ENCODE results near the gene FADS3.

DNA sequence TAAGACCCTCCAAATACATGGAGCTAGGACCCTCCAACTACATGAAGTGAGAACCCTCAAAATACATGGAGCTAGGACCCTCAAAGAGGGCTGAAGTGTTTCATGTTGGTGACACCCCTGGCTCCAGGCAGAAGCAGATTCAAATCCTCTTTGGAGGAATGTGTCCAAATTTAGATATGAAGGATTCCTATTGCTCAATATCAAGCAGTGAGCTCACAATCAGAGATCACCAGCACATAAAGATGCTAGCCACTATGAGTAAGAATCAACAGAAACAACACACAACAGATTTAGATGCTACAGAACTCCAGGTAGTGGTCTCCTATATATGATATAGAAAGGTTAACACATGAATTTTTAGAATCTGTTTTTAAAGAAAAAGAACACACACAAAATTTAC is 37.3 kb upstream of the FADS3 start:
- TF ChIP-seq ZNF263 (CRISPR knock-in tag; IDR thresholded peaks at IDR 0.05; ENCODE audit: low read depth), result no peak
- TF ChIP-seq, protein P1, sequence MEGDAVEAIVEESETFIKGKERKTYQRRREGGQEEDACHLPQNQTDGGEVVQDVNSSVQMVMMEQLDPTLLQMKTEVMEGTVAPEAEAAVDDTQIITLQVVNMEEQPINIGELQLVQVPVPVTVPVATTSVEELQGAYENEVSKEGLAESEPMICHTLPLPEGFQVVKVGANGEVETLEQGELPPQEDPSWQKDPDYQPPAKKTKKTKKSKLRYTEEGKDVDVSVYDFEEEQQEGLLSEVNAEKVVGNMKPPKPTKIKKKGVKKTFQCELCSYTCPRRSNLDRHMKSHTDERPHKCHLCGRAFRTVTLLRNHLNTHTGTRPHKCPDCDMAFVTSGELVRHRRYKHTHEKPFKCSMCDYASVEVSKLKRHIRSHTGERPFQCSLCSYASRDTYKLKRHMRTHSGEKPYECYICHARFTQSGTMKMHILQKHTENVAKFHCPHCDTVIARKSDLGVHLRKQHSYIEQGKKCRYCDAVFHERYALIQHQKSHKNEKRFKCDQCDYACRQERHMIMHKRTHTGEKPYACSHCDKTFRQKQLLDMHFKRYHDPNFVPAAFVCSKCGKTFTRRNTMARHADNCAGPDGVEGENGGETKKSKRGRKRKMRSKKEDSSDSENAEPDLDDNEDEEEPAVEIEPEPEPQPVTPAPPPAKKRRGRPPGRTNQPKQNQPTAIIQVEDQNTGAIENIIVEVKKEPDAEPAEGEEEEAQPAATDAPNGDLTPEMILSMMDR (IDR thresholded peaks at IDR 0.05), result no peak
